ENCODE data around the gene ARHGAP8.

ARHGAP8 gene

GRCh38 chr22:44718418-44718817 is 34.0 kb upstream of the ARHGAP8 start:
- no peak for DNase-seq (ENCODE audit: low spot score in 2 of 2)

GRCh38 chr22:44719586-44720368 is 32.6 kb upstream of the ARHGAP8 start:
- Mint-ChIP-seq H3K36me3 (peaks cover 15% of the 10 kb centered on the region), H3K4me1 (peaks cover 50% of the 10 kb centered on the region), H3K9me3 (no peaks in the 10 kb centered on the region), H3K27ac (peak overlapping the region; percentile 80), H3K4me3 (no peak overlapping the region)
- ATAC-seq: no peak
- DNase-seq (ENCODE audit: low spot score in 2 of 2): no peak

More at GRCh38 chr22:44718418-44718817, 34.0 kb upstream of the ARHGAP8 start:
- H3K36me3 Mint-ChIP-seq: peaks cover 12% of the 10 kb centered on the region
- H3K27ac Mint-ChIP-seq: peak overlapping the region; percentile 62
- peak overlapping the region; percentile 22 for H3K4me3 Mint-ChIP-seq
- peaks cover 59% of the 10 kb centered on the region for H3K4me1 Mint-ChIP-seq
- H3K9me3 Mint-ChIP-seq: no peaks in the 10 kb centered on the region
- ATAC-seq: peak; percentile 93

GRCh38 chr22:44721213-44721612 is 31.2 kb upstream of the ARHGAP8 start:
- Mint-ChIP-seq H3K36me3 (peaks cover 19% of the 10 kb centered on the region), H3K27ac (no peak overlapping the region), H3K4me3 (no peak overlapping the region), H3K9me3 (no peaks in the 10 kb centered on the region), H3K4me1 (peaks cover 49% of the 10 kb centered on the region)
- no peak for DNase-seq (ENCODE audit: low spot score in 2 of 2)
- ATAC-seq: peak; percentile 43

- Mint-ChIP-seq H3K9me3 (no peaks in the 10 kb centered on the region), H3K4me1 (peaks cover 51% of the 10 kb centered on the region), H3K4me3 (no peak overlapping the region), H3K36me3 (peaks cover 19% of the 10 kb centered on the region), H3K27ac (no peak overlapping the region)
- DNase-seq (ENCODE audit: low spot score in 2 of 2) (no peak), ATAC-seq (no peak)
These were observed 29.8 kb upstream of the ARHGAP8 start for GRCh38 chr22:44722611-44723010.

GRCh38 chr22:44723801-44724200 is 28.6 kb upstream of the ARHGAP8 start:
- Mint-ChIP-seq H3K9me3 (no peaks in the 10 kb centered on the region), H3K27ac (no peak overlapping the region), H3K36me3 (peaks cover 13% of the 10 kb centered on the region), H3K4me3 (no peak overlapping the region), H3K4me1 (peaks cover 51% of the 10 kb centered on the region)
- DNase-seq (ENCODE audit: low spot score in 2 of 2): no peak
- ATAC-seq: no peak

GRCh38 chr22:44724416-44724815 is 28.0 kb upstream of the ARHGAP8 start:
- Mint-ChIP-seq H3K27ac (peak overlapping the region; percentile 80), H3K9me3 (no peaks in the 10 kb centered on the region)

GRCh38 chr22:44724859-44725258 is 27.5 kb upstream of the ARHGAP8 start:
- H3K4me3 Mint-ChIP-seq: no peak overlapping the region
- H3K27ac Mint-ChIP-seq: peak overlapping the region; percentile 80
- peaks cover 44% of the 10 kb centered on the region for H3K4me1 Mint-ChIP-seq
- no peaks in the 10 kb centered on the region for H3K9me3 Mint-ChIP-seq
- ATAC-seq (no peak), DNase-seq (ENCODE audit: low spot score in 2 of 2) (no peak)
- H3K36me3 Mint-ChIP-seq: peaks cover 13% of the 10 kb centered on the region

More at GRCh38 chr22:44724416-44724815, 28.0 kb upstream of the ARHGAP8 start:
- Mint-ChIP-seq H3K4me1 (peaks cover 48% of the 10 kb centered on the region), H3K4me3 (no peak overlapping the region), H3K36me3 (peaks cover 13% of the 10 kb centered on the region)
- DNase-seq (ENCODE audit: low spot score in 2 of 2) (no peak), ATAC-seq (no peak)

- no peak for DNase-seq (ENCODE audit: low spot score in 2 of 2)
- no peaks in the 10 kb centered on the region for H3K9me3 Mint-ChIP-seq
- H3K4me1 Mint-ChIP-seq: peaks cover 37% of the 10 kb centered on the region
- ATAC-seq: no peak
- H3K36me3 Mint-ChIP-seq: peaks cover 22% of the 10 kb centered on the region
- H3K4me3 Mint-ChIP-seq: no peak overlapping the region
- peak overlapping the region; percentile 67 for H3K27ac Mint-ChIP-seq
These were observed 25.9 kb upstream of the ARHGAP8 start for GRCh38 chr22:44726439-44726838.

GRCh38 chr22:44727148-44727547 is 25.2 kb upstream of the ARHGAP8 start:
- Mint-ChIP-seq H3K27ac (peak overlapping the region; percentile 67), H3K4me3 (no peak overlapping the region), H3K36me3 (peaks cover 29% of the 10 kb centered on the region), H3K9me3 (no peaks in the 10 kb centered on the region), H3K4me1 (peaks cover 32% of the 10 kb centered on the region)
- ATAC-seq (no peak), DNase-seq (ENCODE audit: low spot score in 2 of 2) (no peak)

GRCh38 chr22:44727709-44728108 is 24.7 kb upstream of the ARHGAP8 start:
- H3K36me3 Mint-ChIP-seq: peaks cover 29% of the 10 kb centered on the region
- no peak overlapping the region for H3K4me3 Mint-ChIP-seq
- peak overlapping the region; percentile 67 for H3K27ac Mint-ChIP-seq
- DNase-seq (ENCODE audit: low spot score in 2 of 2): no peak
- H3K4me1 Mint-ChIP-seq: peaks cover 32% of the 10 kb centered on the region
- H3K9me3 Mint-ChIP-seq: no peaks in the 10 kb centered on the region
- no peak for ATAC-seq

GRCh38 chr22:44728761-44729324 is 23.5 kb upstream of the ARHGAP8 start:
- peaks cover 29% of the 10 kb centered on the region for H3K36me3 Mint-ChIP-seq
- peak overlapping the region; percentile 67 for H3K27ac Mint-ChIP-seq
- peak overlapping the region; percentile 14 for H3K4me3 Mint-ChIP-seq
- peaks cover 32% of the 10 kb centered on the region for H3K4me1 Mint-ChIP-seq
- DNase-seq (ENCODE audit: low spot score in 2 of 2): no peak
- no peak for ATAC-seq
- no peaks in the 10 kb centered on the region for H3K9me3 Mint-ChIP-seq

- no peaks in the 10 kb centered on the region for H3K9me3 Mint-ChIP-seq
- H3K4me1 Mint-ChIP-seq: peaks cover 29% of the 10 kb centered on the region
- H3K36me3 Mint-ChIP-seq: peaks cover 29% of the 10 kb centered on the region
- peak; percentile 58 for ATAC-seq
- no peak for DNase-seq (ENCODE audit: low spot score in 2 of 2)
- H3K4me3 Mint-ChIP-seq: peak overlapping the region; percentile 14
- H3K27ac Mint-ChIP-seq: peak overlapping the region; percentile 67
These were observed 22.9 kb upstream of the ARHGAP8 start for GRCh38 chr22:44729391-44730021.

GRCh38 chr22:44730022-44730393 is 22.4 kb upstream of the ARHGAP8 start:
- Mint-ChIP-seq H3K4me3 (no peak overlapping the region), H3K9me3 (no peaks in the 10 kb centered on the region), H3K36me3 (peaks cover 24% of the 10 kb centered on the region), H3K4me1 (peaks cover 27% of the 10 kb centered on the region), H3K27ac (no peak overlapping the region)
- DNase-seq (ENCODE audit: low spot score in 2 of 2) (no peak), ATAC-seq (no peak)

- Mint-ChIP-seq H3K4me3 (no peak overlapping the region), H3K27ac (peak overlapping the region; percentile 87), H3K9me3 (no peaks in the 10 kb centered on the region), H3K36me3 (peaks cover 22% of the 10 kb centered on the region), H3K4me1 (peaks cover 30% of the 10 kb centered on the region)
- DNase-seq (ENCODE audit: low spot score in 2 of 2) (no peak), ATAC-seq (no peak)
These were observed 21.7 kb upstream of the ARHGAP8 start for GRCh38 chr22:44730490-44731356.

GRCh38 chr22:44731357-44731970 is 20.9 kb upstream of the ARHGAP8 start:
- ATAC-seq (no peak), DNase-seq (ENCODE audit: low spot score in 2 of 2) (no peak)
- Mint-ChIP-seq H3K9me3 (no peaks in the 10 kb centered on the region), H3K4me3 (no peak overlapping the region), H3K4me1 (peaks cover 37% of the 10 kb centered on the region), H3K27ac (peak overlapping the region; percentile 87), H3K36me3 (peaks cover 28% of the 10 kb centered on the region)
